ENCODE data around the gene SPINK8. TPM values are rescaled to one million over a fixed set of nuclear protein-coding genes. Genes with fewer than 3 reads are reported as not detected.
"Not testable (repeated sequence)": the region's sequence is repeated elsewhere in the genome, so short reads cannot be mapped to it uniquely, and the experiment has no call there.

The SPINK8 gene
- not detected in 2 replicates for total RNA-seq

- DNase-seq (ENCODE audit: low read depth in 2 of 2) = not testable (repeated sequence)
Measured at GRCh38 chr3:48333346-48334245, at the start of gene SPINK8. SPINK8 (minus strand) TSS chr3:48333661; CDS start chr3:48328341, 5,320 bp downstream.

GRCh38 chr3:48372862-48373435, 39.5 kb upstream of the SPINK8 start:
- no peak for DNase-seq (ENCODE audit: low read depth in 2 of 2)

GRCh38 chr3:48372377-48372770, 38.9 kb upstream of the SPINK8 start:
- DNase-seq (ENCODE audit: low read depth in 2 of 2) = no peak

GRCh38 chr3:48371651-48372376, 38.4 kb upstream of the SPINK8 start, which contains the start of gene FBXW12:
FBXW12 (plus strand) TSS chr3:48372219; CDS start chr3:48372768, 549 bp downstream.
- DNase-seq (ENCODE audit: low read depth in 2 of 2) = no peak

GRCh38 chr3:48370333-48370713, 36.9 kb upstream of the SPINK8 start:
- no peak for DNase-seq (ENCODE audit: low read depth in 2 of 2)

GRCh38 chr3:48369693-48370332, 36.4 kb upstream of the SPINK8 start:
- DNase-seq (ENCODE audit: low read depth in 2 of 2) = no peak

GRCh38 chr3:48367201-48367600, 33.7 kb upstream of the SPINK8 start:
- peak in 1 of 2 donors; percentile 26 for DNase-seq (ENCODE audit: low read depth in 2 of 2)

GRCh38 chr3:48364840-48365239, 31.4 kb upstream of the SPINK8 start:
- DNase-seq (ENCODE audit: low read depth in 2 of 2) = no peak

GRCh38 chr3:48361928-48362327, 28.5 kb upstream of the SPINK8 start:
- DNase-seq (ENCODE audit: low read depth in 2 of 2) = no peak

GRCh38 chr3:48356419-48356818, 23.0 kb upstream of the SPINK8 start:
- DNase-seq (ENCODE audit: low read depth in 2 of 2) = no peak

GRCh38 chr3:48353987-48354386, 20.5 kb upstream of the SPINK8 start:
- no peak for DNase-seq (ENCODE audit: low read depth in 2 of 2)

- DNase-seq (ENCODE audit: low read depth in 2 of 2) = no peak
Measured at GRCh38 chr3:48352546-48352945, 19.1 kb upstream of the SPINK8 start.

- DNase-seq (ENCODE audit: low read depth in 2 of 2) = no peak
Measured at GRCh38 chr3:48347500-48347899, 14.0 kb upstream of the SPINK8 start.

- DNase-seq (ENCODE audit: low read depth in 2 of 2) = no peak
Measured at GRCh38 chr3:48345946-48346572, 12.6 kb upstream of the SPINK8 start.

- DNase-seq (ENCODE audit: low read depth in 2 of 2) = peak; percentile 3 to 20
Measured at GRCh38 chr3:48344867-48345507, 11.5 kb upstream of the SPINK8 start.

GRCh38 chr3:48343432-48343831, 10.0 kb upstream of the SPINK8 start:
- no peak for DNase-seq (ENCODE audit: low read depth in 2 of 2)

- DNase-seq (ENCODE audit: low read depth in 2 of 2) = peak in 1 of 2 donors; percentile 20
Measured at GRCh38 chr3:48338635-48339034, 5.2 kb upstream of the SPINK8 start.

GRCh38 chr3:48337536-48337935, 4.1 kb upstream of the SPINK8 start:
- DNase-seq (ENCODE audit: low read depth in 2 of 2) = not testable (repeated sequence)

- not testable (repeated sequence) for DNase-seq (ENCODE audit: low read depth in 2 of 2)
Measured at GRCh38 chr3:48335286-48335685, 1.8 kb upstream of the SPINK8 start.

GRCh38 chr3:48334605-48335004, 1.1 kb upstream of the SPINK8 start:
- DNase-seq (ENCODE audit: low read depth in 2 of 2) = no peak
